ENCODE results near the gene HSFX2.
"Not testable (repeated sequence)": the region's sequence is repeated elsewhere in the genome, so short reads cannot be mapped to it uniquely, and the experiment has no call there.

DNA sequence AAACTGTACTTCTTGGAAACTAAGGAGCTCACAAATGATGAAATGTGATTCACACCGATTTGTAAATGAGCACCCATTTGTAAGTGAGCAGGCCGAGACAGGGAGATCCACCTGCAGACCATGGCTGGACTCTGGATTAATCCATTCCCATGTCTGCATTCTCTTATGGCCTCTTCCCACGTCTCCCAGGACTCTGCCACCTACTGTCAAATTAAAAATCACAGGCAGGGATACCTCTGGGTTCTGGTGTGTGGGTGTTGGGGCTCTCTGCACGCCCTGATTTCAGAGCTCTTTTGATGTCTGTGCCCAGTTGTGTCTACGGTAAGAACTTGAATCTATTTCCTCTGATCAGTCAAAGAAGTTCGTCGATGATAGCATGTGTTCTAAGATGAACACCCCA, 4.1 kb downstream of the HSFX2 start:
- TF ChIP-seq, protein P1, sequence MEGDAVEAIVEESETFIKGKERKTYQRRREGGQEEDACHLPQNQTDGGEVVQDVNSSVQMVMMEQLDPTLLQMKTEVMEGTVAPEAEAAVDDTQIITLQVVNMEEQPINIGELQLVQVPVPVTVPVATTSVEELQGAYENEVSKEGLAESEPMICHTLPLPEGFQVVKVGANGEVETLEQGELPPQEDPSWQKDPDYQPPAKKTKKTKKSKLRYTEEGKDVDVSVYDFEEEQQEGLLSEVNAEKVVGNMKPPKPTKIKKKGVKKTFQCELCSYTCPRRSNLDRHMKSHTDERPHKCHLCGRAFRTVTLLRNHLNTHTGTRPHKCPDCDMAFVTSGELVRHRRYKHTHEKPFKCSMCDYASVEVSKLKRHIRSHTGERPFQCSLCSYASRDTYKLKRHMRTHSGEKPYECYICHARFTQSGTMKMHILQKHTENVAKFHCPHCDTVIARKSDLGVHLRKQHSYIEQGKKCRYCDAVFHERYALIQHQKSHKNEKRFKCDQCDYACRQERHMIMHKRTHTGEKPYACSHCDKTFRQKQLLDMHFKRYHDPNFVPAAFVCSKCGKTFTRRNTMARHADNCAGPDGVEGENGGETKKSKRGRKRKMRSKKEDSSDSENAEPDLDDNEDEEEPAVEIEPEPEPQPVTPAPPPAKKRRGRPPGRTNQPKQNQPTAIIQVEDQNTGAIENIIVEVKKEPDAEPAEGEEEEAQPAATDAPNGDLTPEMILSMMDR (conservative IDR thresholded peaks at IDR 0.05), result not testable (repeated sequence)
- not testable (repeated sequence) for TF ChIP-seq ZFX (IDR thresholded peaks at IDR 0.05)

All from C4-2B (cell line).